H9 (cell line): ENCODE data around the gene NBEAL2. TPM values are rescaled to one million over a fixed set of nuclear protein-coding genes. Genes with fewer than 3 reads are reported as not detected.
A peak's percentile ranks its signal among the peaks of the same experiment; 100 is the strongest.

Experiments used
- DNase-seq: peaks from one replicate; pipeline ENCODE4 v3.0.0-alpha.2; 2017
- H2AFZ ChIP-seq: one replicate; pipeline ENCODE4 v1.6.1; 2013; ENCODE audit warnings: mild to moderate bottlenecking, low read length, control low read depth, moderate library complexity
- H2AK5ac ChIP-seq: 2 replicates; pipeline ENCODE4 v1.6.1; 2013; ENCODE audit warnings: low read length, control low read depth, mixed read lengths; ENCODE audit not compliant: insufficient read length
- H2BK120ac ChIP-seq: one replicate; pipeline ENCODE4 v1.6.1; 2013; ENCODE audit warnings: low read depth, mild to moderate bottlenecking, low read length, control low read depth, inconsistent platforms; ENCODE audit not compliant: poor library complexity, severe bottlenecking
- H2BK12ac ChIP-seq: 2 replicates; pipeline ENCODE4 v1.6.1; 2013; ENCODE audit warnings: low read length, control low read depth, mixed read lengths, low read depth; ENCODE audit not compliant: insufficient read length
- H2BK15ac ChIP-seq: 2 replicates; pipeline ENCODE4 v1.6.1; 2013; ENCODE audit warnings: low read depth, low read length, control low read depth
- H2BK20ac ChIP-seq: one replicate; pipeline ENCODE4 v1.6.1; 2013; ENCODE audit warnings: low read depth, mild to moderate bottlenecking, low read length, control low read depth, inconsistent platforms; ENCODE audit not compliant: poor library complexity, severe bottlenecking
- H2BK5ac ChIP-seq: 2 replicates; pipeline ENCODE4 v1.6.1; 2013; ENCODE audit warnings: low read length, control low read depth, mixed read lengths; ENCODE audit not compliant: insufficient read length
- H3K14ac ChIP-seq: 2 replicates; pipeline ENCODE4 v1.6.1; 2013; ENCODE audit warnings: low read length, control low read depth; ENCODE audit not compliant: insufficient read depth
- H3K18ac ChIP-seq: 2 replicates; pipeline ENCODE4 v1.6.1; 2013; ENCODE audit warnings: low read depth, mild to moderate bottlenecking, mixed read lengths, low read length, control low read depth; ENCODE audit not compliant: insufficient read length
- H3K23ac ChIP-seq: 2 replicates; pipeline ENCODE4 v1.6.1; 2013; ENCODE audit warnings: low read length, control low read depth, mixed read lengths, low read depth; ENCODE audit not compliant: insufficient read length
- H3K23me2 ChIP-seq: 2 replicates; pipeline ENCODE4 v1.6.1; 2013; ENCODE audit warnings: low read depth, mild to moderate bottlenecking, mixed read lengths, low read length, control low read depth; ENCODE audit not compliant: insufficient read length, poor library complexity, severe bottlenecking
- H3K27ac ChIP-seq: 2 replicates; pipeline ENCODE4 v1.5.1; 2013; ENCODE audit warnings: low read length, control low read depth, mixed read lengths, low read depth; ENCODE audit not compliant: insufficient read length
- H3K27me3 ChIP-seq: 2 replicates; pipeline ENCODE4 v1.6.1; 2013; ENCODE audit warnings: low read length, control low read depth, inconsistent platforms; ENCODE audit not compliant: insufficient read depth
- H3K4ac ChIP-seq: 2 replicates; pipeline ENCODE4 v1.6.1; 2013; ENCODE audit warnings: low read depth, mild to moderate bottlenecking, control low read depth, inconsistent platforms, low read length, moderate library complexity
- H3K4me1 ChIP-seq: 2 replicates; pipeline ENCODE4 v1.6.1; 2013; ENCODE audit warnings: low read length, control low read depth, inconsistent platforms; ENCODE audit not compliant: insufficient read depth
- H3K4me2 ChIP-seq: 2 replicates; pipeline ENCODE4 v1.6.1; 2013; ENCODE audit warnings: low read length, control low read depth, mixed read lengths; ENCODE audit not compliant: insufficient read length, insufficient read depth
- H3K56ac ChIP-seq: 2 replicates; pipeline ENCODE4 v1.6.1; 2013; ENCODE audit warnings: low read depth, mild to moderate bottlenecking, mixed read lengths, low read length, control low read depth; ENCODE audit not compliant: insufficient read length
- H3K79me1 ChIP-seq: 2 replicates; pipeline ENCODE4 v1.6.1; 2013; ENCODE audit warnings: low read depth, mild to moderate bottlenecking, moderate library complexity, low read length, control low read depth, inconsistent platforms; ENCODE audit not compliant: insufficient read depth, poor library complexity, severe bottlenecking
- H3K79me2 ChIP-seq: 2 replicates; pipeline ENCODE4 v1.6.1; 2013; ENCODE audit warnings: low read length, control low read depth, inconsistent platforms; ENCODE audit not compliant: insufficient read depth
- H3K9ac ChIP-seq: 2 replicates; pipeline ENCODE4 v1.6.1; 2013; ENCODE audit warnings: low read length, control low read depth, mixed read lengths; ENCODE audit not compliant: insufficient read length; ENCODE audit errors: extremely low read depth
- H3K9me3 ChIP-seq: one replicate; pipeline ENCODE4 v1.6.1; 2013; ENCODE audit warnings: low read depth, low read length, inconsistent platforms; ENCODE audit not compliant: control insufficient read depth
- H3T11ph ChIP-seq: one replicate; pipeline ENCODE4 v1.6.1; 2013; ENCODE audit warnings: mild to moderate bottlenecking, low read length, control low read depth, inconsistent platforms
- H4K20me1 ChIP-seq: one replicate; pipeline ENCODE4 v1.6.1; 2013; ENCODE audit not compliant: control insufficient read depth, insufficient read length, insufficient read depth
- H4K5ac ChIP-seq: 2 replicates; pipeline ENCODE4 v1.6.1; 2013; ENCODE audit warnings: low read depth, mild to moderate bottlenecking, mixed read lengths, low read length, control low read depth; ENCODE audit not compliant: insufficient read length
- H4K8ac ChIP-seq: replicated peaks from 2 replicates; pipeline ENCODE4 v1.6.1; 2013; ENCODE audit warnings: low read length, control low read depth, mixed read lengths, low read depth; ENCODE audit not compliant: insufficient read length
- H4K91ac ChIP-seq: 2 replicates; pipeline ENCODE4 v1.6.1; 2013; ENCODE audit warnings: low read depth, mild to moderate bottlenecking, moderate library complexity, mixed read lengths, low read length, control low read depth; ENCODE audit not compliant: insufficient read length
- H3K27ac Mint-ChIP-seq, 3 experiments: 2 replicates in 2 of 3; 3 replicates in 1 of 3; pipeline ENCODE4 v1.8.0; 2020 to 2021; ENCODE audit warnings: mixed read lengths in 3 of 3, mild to moderate bottlenecking in 1 of 3, moderate library complexity in 1 of 3
- H3K27me3 Mint-ChIP-seq: 2 replicates; pipeline ENCODE4 v1.8.0; 2021; ENCODE audit warnings: low read depth, mild to moderate bottlenecking, moderate library complexity, mixed read lengths
- H3K36me3 Mint-ChIP-seq, 3 experiments: 2 replicates in 2 of 3; 3 replicates in 1 of 3; pipeline ENCODE4 v1.8.0; 2020 to 2021; ENCODE audit warnings: low read depth in 3 of 3, mixed read lengths in 3 of 3; ENCODE audit not compliant: insufficient read depth in 1 of 3
- H3K4me1 Mint-ChIP-seq, 2 experiments: 2 replicates each; pipeline ENCODE4 v1.8.0; 2020; ENCODE audit warnings: mixed read lengths in 2 of 2
- H3K4me3 Mint-ChIP-seq, 2 experiments: 2 replicates in 1 of 2; 3 replicates in 1 of 2; pipeline ENCODE4 v1.8.0; 2020 to 2021; ENCODE audit warnings: mild to moderate bottlenecking in 2 of 2, mixed read lengths in 2 of 2, moderate library complexity in 1 of 2
- H3K9me3 Mint-ChIP-seq, 2 experiments: 2 replicates in 1 of 2; 3 replicates in 1 of 2; pipeline ENCODE4 v1.8.0; 2020; ENCODE audit warnings: mild to moderate bottlenecking in 2 of 2, mixed read lengths in 2 of 2, moderate library complexity in 1 of 2
- CTCF ChIP-seq: fragments of 200-600 bp; sonication (generic); conservative IDR thresholded peaks from 3 replicates; pipeline ENCODE4 v1.8.0; 2021; ENCODE audit warnings: antibody characterized with exemption, mild to moderate bottlenecking
- WGBS: extraction: QIAGEN DNeasy Blood & Tissue Kit; methylation state at CpG from one replicate; pipeline ENCODE4 v1.1.7; 2013; ENCODE audit warnings: missing lambda C conversion rate, low lambda C conversion rate, mixed read lengths; ENCODE audit not compliant: insufficient read length; ENCODE audit errors: extremely low coverage; 5-methylcytosine and 5-hydroxymethylcytosine counted together
- total RNA-seq: library from RNA; stranded (reverse); gene quantifications from 2 replicates; pipeline ENCODE4 v1.2.1, GENCODE V29; 2021

Gene NBEAL2
- total RNA-seq, 1 experiment from 2014 or later, result 52.1 TPM

- H2AK5ac ChIP-seq, result no peak overlapping the region
- H3K79me2 ChIP-seq, result peaks cover 9% of the 10 kb centered on the region; the same call in 1 of the 2 replicates
- H3K4me1 Mint-ChIP-seq, result peaks cover 30 to 42% of the 10 kb centered on the region in 2 experiments
- no peak overlapping the region for H3T11ph ChIP-seq
- peaks cover 3% of the 10 kb centered on the region; the same call in 1 of the 2 replicates for H3K27me3 Mint-ChIP-seq
- H2BK120ac ChIP-seq, result no peak overlapping the region
- peak overlapping the region; percentile 17; the same call in 1 of the 2 replicates for H3K14ac ChIP-seq
- H2BK12ac ChIP-seq, result no peak overlapping the region
- peaks cover 4% of the 10 kb centered on the region; the same call in 1 of the 2 replicates for H3K4me1 ChIP-seq
- no peak overlapping the region for H4K91ac ChIP-seq
- H4K20me1 ChIP-seq, result no peaks in the 10 kb centered on the region
- H3K18ac ChIP-seq, result peak overlapping the region; percentile 21
- H2AFZ ChIP-seq, result no peak overlapping the region
- no peak overlapping the region for H4K5ac ChIP-seq
- no peak for DNase-seq
- no peak overlapping the region for H3K27ac Mint-ChIP-seq
- peaks cover 4% of the 10 kb centered on the region; the same call in 1 of the 2 replicates for H3K27me3 ChIP-seq
- peak overlapping the region; percentile 74 to 85 for H3K4me3 Mint-ChIP-seq
- H3K79me1 ChIP-seq, result no peaks in the 10 kb centered on the region
- no peak overlapping the region for H2BK15ac ChIP-seq
- no peak overlapping the region for H3K23ac ChIP-seq
- H3K9me3 Mint-ChIP-seq, result peaks cover 0 to 3% of the 10 kb centered on the region in 2 experiments; a peak in 1 of 5 replicates
- no peak overlapping the region for H4K8ac ChIP-seq
- peak overlapping the region; percentile 71 for H3K4me2 ChIP-seq
- H3K9me3 ChIP-seq, result no peaks in the 10 kb centered on the region
- H3K4ac ChIP-seq, result no peak overlapping the region
- H3K36me3 Mint-ChIP-seq, result peaks cover 0 to 3% (median under 1%) of the 10 kb centered on the region in 3 experiments; a peak in 4 of 7 replicates
- no peak for TF ChIP-seq CTCF
- no peak overlapping the region for H3K9ac ChIP-seq
- H3K56ac ChIP-seq, result no peak overlapping the region
- H2BK5ac ChIP-seq, result no peak overlapping the region
- H2BK20ac ChIP-seq, result no peak overlapping the region
- H3K27ac ChIP-seq, result no peak overlapping the region
- peaks cover 6% of the 10 kb centered on the region for H3K23me2 ChIP-seq
- no CpG with 5 or more reads among the region's 40 CpGs for WGBS
Measured at GRCh38 chr3:46979958-46980497, 562 bp downstream of the NBEAL2 start.
